ENCODE data around the gene PIMREG. TPM values are rescaled to one million over a fixed set of nuclear protein-coding genes. Genes with fewer than 3 reads are reported as not detected.

Gene PIMREG
- total RNA-seq, 1 donor from 2014 or later, result 0.59 TPM

DNA sequence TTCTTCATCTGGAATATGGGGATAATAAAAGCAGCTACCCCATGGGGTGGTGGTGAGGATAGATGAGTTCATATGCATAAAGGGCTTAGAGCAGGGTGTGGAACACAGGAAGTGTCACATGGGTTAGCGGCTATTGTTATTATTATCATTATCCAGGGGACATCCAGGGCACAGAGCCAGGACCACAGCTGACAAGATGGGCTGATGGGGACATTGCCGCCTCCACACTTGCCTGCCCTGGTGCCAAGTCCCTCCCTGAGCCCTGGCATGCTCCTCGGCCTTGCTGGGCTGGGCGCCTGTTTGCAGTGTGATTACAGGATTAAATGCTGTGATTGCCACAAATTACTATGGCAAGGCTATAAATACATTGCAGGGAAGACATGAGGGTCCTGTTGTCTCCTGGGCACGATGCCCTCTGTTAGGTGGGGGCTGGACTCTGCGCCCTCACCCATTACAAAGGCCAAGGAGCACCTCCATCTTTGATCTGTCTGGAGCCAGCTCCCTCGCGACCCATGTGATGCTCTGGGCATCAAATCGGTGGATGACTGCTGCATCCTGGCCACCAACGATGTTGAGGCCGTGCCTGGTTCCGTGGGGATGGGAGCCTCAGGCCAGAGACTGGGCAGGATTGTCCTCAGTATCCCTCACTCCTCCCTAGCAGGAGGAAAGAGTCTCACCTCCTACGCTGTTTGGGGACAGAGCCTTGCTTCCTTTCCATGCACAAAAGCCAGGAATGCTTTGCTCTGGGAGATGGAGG, 43.2 kb downstream of the PIMREG start:
- intact Hi-C loops (cut with DNase I), result loop anchor here (10.0 kb wide), 1 partner anchor 107 kb away; no protein-coding TSS in a partner anchor
- DNase-seq, result peak; percentile 58
- ATAC-seq (ENCODE audit: poor library complexity), result no peak

DNA sequence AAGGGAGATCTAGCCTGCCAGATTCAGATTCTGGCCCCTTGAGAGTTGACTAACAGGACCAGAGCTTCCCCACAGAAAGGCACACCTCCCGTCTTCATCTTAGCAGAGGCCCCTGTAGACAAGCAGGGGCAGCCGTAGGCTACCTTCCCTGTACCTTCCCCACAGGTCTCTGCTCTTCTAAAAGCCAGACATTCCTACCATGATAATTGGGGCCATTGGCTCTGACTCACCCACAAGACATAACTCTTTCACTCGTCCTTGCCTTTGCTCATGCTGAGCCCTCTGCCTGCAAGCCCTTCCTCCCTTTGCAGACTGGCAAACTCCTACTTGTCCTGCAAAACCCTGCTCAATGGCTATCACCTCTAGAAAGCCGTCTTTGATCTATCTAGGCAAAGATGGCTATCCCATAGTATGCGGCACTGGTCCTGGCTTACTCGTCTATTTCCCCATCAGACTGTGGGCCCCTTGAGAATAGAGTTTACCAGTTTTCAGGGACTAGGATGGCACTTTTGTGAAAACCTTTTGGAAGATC, 43.8 kb downstream of the PIMREG start:
- intact Hi-C loops (cut with DNase I), result loop anchor here (10.0 kb wide), 1 partner anchor 107 kb away; no protein-coding TSS in a partner anchor
- no peak for DNase-seq
- ATAC-seq (ENCODE audit: poor library complexity), result no peak

DNA sequence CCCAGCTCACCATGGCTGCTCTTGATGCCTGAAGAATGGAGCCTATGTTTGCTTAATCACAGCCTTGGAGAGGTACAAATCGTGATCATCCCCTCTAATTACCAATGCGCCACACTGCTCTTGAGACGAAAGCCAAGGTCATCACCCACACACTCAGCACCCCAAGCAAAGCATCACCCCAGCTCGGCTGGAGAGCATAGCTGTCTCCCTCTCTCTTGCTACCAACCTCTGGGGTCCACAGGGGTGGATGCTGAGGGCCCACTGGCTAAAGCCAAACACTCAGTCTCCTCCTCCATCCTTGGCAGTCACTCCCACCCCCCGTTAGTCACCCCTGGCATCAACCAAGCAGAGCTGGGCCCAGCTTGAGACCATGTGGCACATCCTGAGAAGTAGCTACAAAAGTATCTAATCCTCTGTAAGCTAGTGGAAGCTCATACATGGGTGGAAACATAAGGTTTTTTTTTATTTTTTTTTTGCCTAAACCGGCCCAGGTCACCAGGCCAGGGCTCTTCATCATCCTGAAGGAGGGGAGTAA, 44.8 kb downstream of the PIMREG start:
- DNase-seq (no peak), ATAC-seq (ENCODE audit: poor library complexity) (no peak)
- intact Hi-C loops (cut with DNase I), result loop anchor here (10.0 kb wide), 1 partner anchor 106 kb away; no protein-coding TSS in a partner anchor

DNA sequence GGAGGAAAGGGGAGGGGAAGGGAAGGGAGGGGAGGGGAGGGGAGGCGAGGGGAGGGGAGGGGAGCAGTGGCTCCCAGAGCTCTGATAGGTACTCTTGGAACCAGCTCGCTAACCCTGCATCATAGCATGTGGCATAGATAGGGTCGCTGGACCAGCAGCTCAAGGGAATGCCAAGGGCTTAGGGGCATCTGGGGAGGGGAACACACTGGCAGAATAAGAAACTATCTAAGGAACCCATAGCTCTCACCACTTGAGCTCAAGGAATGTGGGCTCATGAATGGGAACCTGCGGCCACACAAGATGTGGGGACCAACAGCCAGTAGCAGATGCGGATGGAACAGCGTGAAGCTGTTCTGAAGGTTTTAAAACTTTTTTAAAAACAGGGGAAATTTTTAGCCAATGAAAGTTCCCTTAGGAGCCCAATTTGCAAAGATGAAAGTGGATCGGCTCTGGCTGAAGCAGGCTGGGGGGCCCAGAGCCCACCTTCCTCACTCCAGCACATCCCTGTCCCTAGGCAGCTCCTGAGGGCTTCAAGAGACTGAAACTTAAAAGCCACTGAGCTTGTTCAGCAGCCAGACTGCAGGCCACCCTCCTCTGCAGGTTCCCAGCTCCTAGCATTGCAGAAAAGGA, 46.9 kb downstream of the PIMREG start:
- no peak for ATAC-seq (ENCODE audit: poor library complexity)
- DNase-seq, result no peak
- intact Hi-C loops (cut with DNase I), result no loop called here

DNA sequence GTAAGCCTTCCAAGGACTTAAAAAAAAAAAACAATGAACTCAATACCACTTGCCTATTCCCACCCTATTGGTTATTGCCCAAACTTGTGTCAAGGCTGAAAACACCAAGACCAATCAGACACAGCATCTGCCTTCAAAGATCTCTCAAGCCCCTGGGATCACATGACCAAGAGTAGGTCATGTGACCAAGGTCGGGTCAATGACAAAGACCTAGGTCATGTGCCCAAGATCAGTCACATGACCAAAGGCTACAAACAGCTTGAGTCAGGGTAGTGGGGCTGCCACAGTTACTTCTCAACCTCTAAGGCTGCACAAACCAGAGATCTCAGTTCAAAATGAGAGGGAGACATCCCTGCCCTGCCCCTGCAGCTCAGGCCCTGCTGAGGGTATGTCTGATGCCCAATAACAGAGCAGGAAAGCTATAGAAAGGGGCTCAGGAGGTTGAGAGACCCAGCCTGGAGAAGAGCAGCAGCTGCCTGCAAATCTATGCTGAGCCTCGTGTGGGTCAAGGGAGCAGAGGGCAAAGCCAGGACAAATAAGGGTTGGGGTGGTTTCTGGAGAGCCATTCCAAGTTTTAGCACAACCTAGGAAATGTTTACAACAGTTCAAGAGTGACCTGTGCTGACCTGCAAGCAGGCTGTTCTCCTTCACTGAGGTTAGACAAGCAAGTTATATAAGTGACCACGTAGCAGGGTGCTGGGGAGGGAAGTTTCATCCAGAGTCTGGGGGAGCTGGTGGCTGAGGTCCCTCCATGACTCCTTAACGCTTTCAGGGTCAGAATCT, 48.8 kb downstream of the PIMREG start:
- no peak for DNase-seq
- intact Hi-C loops (cut with DNase I), result no loop called here
- ATAC-seq (ENCODE audit: poor library complexity), result no peak

DNA sequence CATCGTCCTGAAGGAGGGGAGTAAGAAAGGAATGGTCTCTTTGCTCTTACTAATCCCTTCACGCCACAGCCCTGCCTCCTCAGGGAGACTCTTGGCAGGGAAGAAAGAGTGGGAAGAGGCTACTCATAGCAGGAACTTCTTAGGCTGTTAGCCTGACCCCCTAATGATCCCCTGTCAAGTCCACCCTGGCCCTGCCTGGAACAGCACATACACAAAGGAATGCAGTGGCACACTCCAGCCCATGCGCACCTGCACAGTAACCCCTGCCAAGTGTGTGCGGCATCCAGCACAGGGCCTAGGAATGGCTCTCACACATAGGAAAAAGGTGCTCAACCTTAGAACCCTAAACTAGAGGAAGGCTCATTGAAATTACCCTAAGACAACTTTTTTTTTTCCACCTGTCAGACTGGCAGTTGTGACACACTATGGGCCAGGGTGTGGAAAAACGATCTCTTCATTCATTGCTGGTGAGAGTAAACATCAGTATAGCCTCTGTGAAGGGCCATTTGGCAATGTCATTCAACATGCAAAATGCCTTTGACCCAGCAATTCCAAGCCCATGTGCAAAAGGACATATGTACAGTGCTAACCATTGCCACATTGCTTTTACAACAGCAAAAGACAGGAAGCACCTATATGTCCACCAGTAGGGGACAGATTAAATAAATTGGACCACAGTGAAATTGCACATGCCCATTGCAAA, 50.1 kb downstream of the PIMREG start:
- DNase-seq (no peak), ATAC-seq (ENCODE audit: poor library complexity) (no peak)
- intact Hi-C loops (cut with DNase I), result no loop called here

DNA sequence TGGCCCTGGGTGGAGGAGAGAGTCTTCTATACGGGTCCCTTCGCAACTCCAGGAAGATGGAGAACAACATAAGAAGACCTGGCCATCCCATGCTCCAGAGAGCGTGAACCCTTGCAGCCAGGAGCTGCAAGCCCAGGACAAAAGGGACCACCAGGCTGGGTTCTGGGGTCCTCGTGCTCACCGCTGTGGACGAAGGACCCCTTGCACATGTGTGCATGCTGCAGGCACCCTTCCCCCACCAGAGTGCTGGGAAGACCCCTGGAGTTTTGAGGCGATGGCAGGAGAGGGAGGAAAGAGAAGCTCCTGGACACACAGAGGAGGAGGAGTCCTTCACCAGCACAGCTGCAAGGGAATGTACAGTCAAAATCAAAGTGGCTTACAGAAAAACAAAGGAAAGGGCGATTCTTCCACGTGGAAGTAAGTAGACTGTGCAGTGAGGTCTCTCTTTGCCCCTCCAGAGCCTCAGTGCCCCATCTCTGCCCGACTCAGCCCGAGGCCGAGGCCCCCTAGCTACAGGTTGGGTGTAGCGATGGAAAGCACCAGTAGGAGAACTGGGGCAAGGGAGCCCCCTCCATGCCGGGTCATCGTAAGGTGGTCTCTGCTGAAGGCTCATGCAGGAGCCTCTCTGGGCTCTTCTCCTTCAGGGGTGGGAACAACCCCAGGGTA, 51.3 kb downstream of the PIMREG start:
- intact Hi-C loops (cut with DNase I), result no loop called here
- DNase-seq, result no peak
- ATAC-seq (ENCODE audit: poor library complexity), result no peak

DNA sequence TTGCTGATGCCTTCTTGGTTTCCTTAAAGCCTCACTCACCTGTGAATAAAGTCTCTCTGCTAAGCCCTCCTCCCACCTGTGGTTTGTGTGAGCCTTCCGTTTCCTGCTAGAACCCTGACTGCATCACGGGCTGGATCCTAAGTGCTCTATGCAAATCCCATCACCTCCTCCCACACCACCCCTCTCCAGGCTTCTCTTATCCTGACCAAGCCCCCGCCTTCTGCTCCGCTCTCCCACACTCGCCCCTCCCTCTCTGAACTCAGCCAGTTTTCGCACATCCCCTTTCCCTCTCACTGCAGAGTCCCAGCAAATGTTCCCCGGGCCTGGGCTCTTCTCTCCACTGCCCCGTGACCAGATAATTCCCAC, 51.8 kb downstream of the PIMREG start:
- intact Hi-C loops (cut with DNase I), result no loop called here
- ATAC-seq (ENCODE audit: poor library complexity), result no peak
- DNase-seq, result no peak

DNA sequence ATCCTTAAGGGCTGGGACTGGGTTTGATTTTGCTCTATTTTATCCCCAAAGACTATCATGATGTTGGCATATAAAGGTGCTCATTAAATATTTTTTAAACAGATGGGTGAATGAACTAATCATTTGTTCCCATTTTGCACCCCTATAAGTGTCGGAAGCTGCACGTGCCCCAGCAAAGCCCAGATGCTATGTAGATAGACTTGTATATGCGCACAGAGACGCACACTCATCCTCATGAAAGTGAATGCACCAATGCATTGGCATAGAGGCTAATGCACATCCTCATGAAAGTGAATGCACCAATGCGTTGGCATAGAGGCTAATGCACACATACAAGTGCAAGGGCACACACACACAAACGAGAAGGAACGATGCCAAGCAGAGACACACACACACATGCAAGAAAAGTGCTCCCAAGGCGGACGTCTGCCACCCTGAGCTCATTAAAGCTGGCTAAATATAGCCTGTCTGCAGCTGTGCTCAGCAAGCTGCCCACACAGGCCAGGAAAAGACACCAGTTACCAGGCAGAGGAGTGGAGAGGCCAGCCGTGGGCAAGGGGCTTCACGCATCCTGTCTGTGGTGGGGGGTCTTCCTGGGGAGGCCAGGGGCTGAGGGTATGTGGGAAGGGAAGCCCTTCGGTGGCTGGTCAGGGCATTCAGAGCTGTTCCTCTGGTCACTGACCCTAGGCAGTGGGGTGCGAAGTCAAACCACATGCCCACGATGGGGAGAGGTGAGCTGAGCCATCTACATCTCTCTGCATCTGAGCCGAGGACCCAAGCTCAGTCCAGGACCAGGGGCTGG, 52.6 kb downstream of the PIMREG start:
- intact Hi-C loops (cut with DNase I), result no loop called here
- peak; percentile 58 for ATAC-seq (ENCODE audit: poor library complexity)
- no peak for DNase-seq

DNA sequence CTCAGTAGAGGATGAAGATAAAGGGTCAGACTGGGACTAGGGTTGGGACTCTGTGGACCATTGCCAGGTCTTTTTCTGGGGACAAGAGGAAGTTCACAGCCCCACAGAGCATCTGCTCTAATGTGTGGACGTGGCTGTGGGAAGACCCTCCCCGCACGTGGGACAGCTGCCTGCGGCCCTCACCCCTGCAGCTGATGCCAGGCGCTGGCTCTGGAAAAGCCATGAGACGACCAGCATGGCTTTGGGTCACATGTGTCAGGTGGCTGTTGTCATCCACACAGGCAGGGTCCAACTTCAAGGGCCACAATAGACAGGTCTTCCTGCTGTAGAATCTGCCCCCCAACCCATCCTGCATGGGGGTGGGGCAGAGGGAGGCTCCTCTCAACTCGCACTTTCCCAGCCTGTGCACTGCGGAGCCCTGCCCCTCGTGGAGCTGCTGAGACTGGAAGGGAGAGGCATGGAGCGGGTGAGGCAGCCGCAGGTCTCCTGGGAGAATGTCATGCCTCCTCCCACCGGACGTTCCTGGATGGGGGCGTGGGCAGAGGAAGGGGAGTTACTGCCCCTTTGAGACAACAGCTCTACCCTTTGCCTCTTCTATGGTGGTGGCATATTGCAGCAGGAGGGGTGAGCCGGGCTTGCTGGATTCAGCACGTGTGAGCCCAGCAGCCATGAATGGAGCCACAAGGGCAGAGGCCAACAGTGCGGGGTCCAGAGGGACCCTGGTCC, 53.4 kb downstream of the PIMREG start:
- ATAC-seq (ENCODE audit: poor library complexity) (no peak), DNase-seq (no peak)
- intact Hi-C loops (cut with DNase I), result no loop called here

DNA sequence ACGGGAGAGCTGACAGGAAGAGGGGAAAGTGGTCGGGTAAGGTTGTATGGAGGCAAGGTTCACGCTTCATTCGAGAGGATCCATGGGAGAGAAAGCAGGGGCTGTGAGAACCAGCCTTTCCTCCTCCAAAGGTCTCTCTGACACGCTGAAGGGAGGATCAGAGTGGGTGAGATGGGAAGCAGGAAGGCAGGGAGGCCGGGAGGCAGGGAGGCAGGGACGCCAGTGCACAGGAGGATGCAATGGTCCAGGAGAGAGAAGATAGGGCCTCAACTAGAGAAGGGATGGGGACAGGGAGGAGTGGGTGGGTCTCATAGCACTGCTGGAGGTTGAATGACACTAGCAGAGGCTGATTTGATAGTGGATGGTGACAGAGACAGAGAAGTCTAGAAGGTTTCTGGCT, 54.1 kb downstream of the PIMREG start:
- DNase-seq (no peak), ATAC-seq (ENCODE audit: poor library complexity) (no peak)
- intact Hi-C loops (cut with DNase I), result no loop called here

DNA sequence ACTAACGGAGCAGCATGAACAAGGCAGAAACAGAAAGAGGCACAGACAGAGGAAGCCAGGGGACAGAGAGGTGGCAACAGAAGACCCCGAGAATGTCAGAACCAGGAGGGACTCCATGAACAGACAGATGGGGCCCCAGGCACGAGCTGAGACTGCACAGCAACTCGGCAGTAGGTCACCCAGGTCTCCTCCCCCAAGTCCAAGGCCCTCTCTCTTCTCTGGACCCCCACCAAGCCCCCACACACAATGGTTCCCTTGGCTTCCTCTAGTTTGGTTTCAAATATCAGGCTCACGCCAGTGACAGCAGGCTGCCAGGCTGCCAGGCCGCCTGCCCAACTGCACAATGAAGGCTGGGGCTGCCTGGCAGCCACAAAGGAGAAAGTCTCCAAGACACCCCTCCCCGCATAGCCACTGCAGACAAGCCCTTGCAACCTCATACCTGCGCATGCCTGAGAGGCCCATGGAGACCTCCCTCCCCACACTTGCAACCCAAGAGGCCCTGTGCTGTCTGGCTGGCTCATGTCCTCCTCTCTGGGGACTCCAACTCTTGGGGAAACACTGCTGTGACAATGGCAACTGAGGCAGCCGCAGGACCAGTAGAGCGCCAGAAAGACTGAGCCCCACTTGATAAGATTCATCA, 54.8 kb downstream of the PIMREG start:
- intact Hi-C loops (cut with DNase I), result no loop called here

More for the DNA sequence above, 54.8 kb downstream of the PIMREG start:
- ATAC-seq (ENCODE audit: poor library complexity) (no peak), DNase-seq (no peak)

Measured in Right ventricle myocardium superior (tissue), 1 donor.